Neural crest cell (in vitro differentiated cells): ENCODE measurements around the gene WDR82. TPM values are rescaled to one million over a fixed set of nuclear protein-coding genes. Genes with fewer than 3 reads are reported as not detected.
"Not testable (repeated sequence)": the region's sequence is repeated elsewhere in the genome, so short reads cannot be mapped to it uniquely, and the experiment has no call there.

Experiments
- DNase-seq: peaks from one replicate; pipeline ENCODE4 v3.0.0; 2021; ENCODE audit warnings: low read depth, mixed read lengths, low spot score
- H3K27ac Mint-ChIP-seq: one replicate; pipeline ENCODE4 v1.8.0; 2021; ENCODE audit warnings: mild to moderate bottlenecking, mixed read lengths; ENCODE audit not compliant: unreplicated experiment
- H3K27me3 Mint-ChIP-seq: 2 replicates; pipeline ENCODE4 v1.8.0; 2021; ENCODE audit warnings: low read depth, mild to moderate bottlenecking, mixed read lengths
- H3K36me3 Mint-ChIP-seq: 2 replicates; pipeline ENCODE4 v1.8.0; 2021; ENCODE audit warnings: low read depth, mild to moderate bottlenecking, mixed read lengths
- H3K4me1 Mint-ChIP-seq: 2 replicates; pipeline ENCODE4 v1.8.0; 2021; ENCODE audit warnings: mixed read lengths
- H3K4me3 Mint-ChIP-seq: one replicate; pipeline ENCODE4 v1.8.0; 2021; ENCODE audit warnings: mild to moderate bottlenecking, mixed read lengths
- H3K9me3 Mint-ChIP-seq: 2 replicates; pipeline ENCODE4 v1.8.0; 2021; ENCODE audit warnings: mixed read lengths
- CTCF ChIP-seq: fragments of 200-600 bp; sonication (generic); conservative IDR thresholded peaks from 2 replicates; pipeline ENCODE4 v1.5.0; 2021; ENCODE audit warnings: antibody characterized with exemption, mild to moderate bottlenecking
- total RNA-seq: library from RNA; stranded (reverse); gene quantifications from 2 replicates; pipeline ENCODE4 v1.2.1, GENCODE V29; 2021

WDR82 gene
- total RNA-seq, 1 donor from 2014 or later: 114 TPM

- Mint-ChIP-seq H3K4me3 (peak overlapping the region; percentile 56), H3K36me3 (peaks cover 22% of the 10 kb centered on the region), H3K4me1 (peaks cover 47% of the 10 kb centered on the region), H3K27me3 (no peaks in the 10 kb centered on the region), H3K9me3 (no peaks in the 10 kb centered on the region), H3K27ac (no peak overlapping the region)
- no peak for TF ChIP-seq CTCF
- no peak for DNase-seq
Measured at GRCh38 chr3:52272831-52273230, 5.6 kb downstream of the WDR82 start.

- DNase-seq, H3K4me3 Mint-ChIP-seq, H3K27me3 Mint-ChIP-seq, H3K27ac Mint-ChIP-seq, H3K9me3 Mint-ChIP-seq: not testable (repeated sequence)
- peaks cover 41% of the 10 kb centered on the region for H3K4me1 Mint-ChIP-seq
- H3K36me3 Mint-ChIP-seq: peaks cover 20% of the 10 kb centered on the region
Measured at GRCh38 chr3:52272172-52272571, 6.3 kb downstream of the WDR82 start.

- H3K4me3 Mint-ChIP-seq: no peak overlapping the region
Measured at GRCh38 chr3:52270252-52270754, 8.1 kb downstream of the WDR82 start.

GRCh38 chr3:52269776-52270175 lies 8.7 kb downstream of the WDR82 start:
- peaks cover 25% of the 10 kb centered on the region for H3K36me3 Mint-ChIP-seq
- no peaks in the 10 kb centered on the region for H3K9me3 Mint-ChIP-seq
- no peak overlapping the region for H3K4me3 Mint-ChIP-seq
- peaks cover 21% of the 10 kb centered on the region for H3K4me1 Mint-ChIP-seq
- no peak for DNase-seq
- no peak overlapping the region for H3K27ac Mint-ChIP-seq
- no peak for TF ChIP-seq CTCF
- H3K27me3 Mint-ChIP-seq: no peaks in the 10 kb centered on the region

More at GRCh38 chr3:52270252-52270754, 8.1 kb downstream of the WDR82 start:
- Mint-ChIP-seq H3K36me3 (peaks cover 28% of the 10 kb centered on the region), H3K9me3 (no peaks in the 10 kb centered on the region), H3K27me3 (no peaks in the 10 kb centered on the region), H3K27ac (no peak overlapping the region), H3K4me1 (peaks cover 24% of the 10 kb centered on the region)
- DNase-seq: no peak
- TF ChIP-seq CTCF: no peak

- H3K27me3 Mint-ChIP-seq: no peaks in the 10 kb centered on the region
- no peak for DNase-seq
Measured at GRCh38 chr3:52268036-52268435, 10.4 kb downstream of the WDR82 start.

GRCh38 chr3:52265387-52265786 lies 13.1 kb downstream of the WDR82 start:
- Mint-ChIP-seq H3K4me3 (no peak overlapping the region), H3K9me3 (no peaks in the 10 kb centered on the region), H3K27me3 (no peaks in the 10 kb centered on the region), H3K36me3 (peaks cover 29% of the 10 kb centered on the region), H3K27ac (no peak overlapping the region), H3K4me1 (no peaks in the 10 kb centered on the region)
- no peak for DNase-seq
- TF ChIP-seq CTCF: no peak

More at GRCh38 chr3:52268036-52268435, 10.4 kb downstream of the WDR82 start:
- Mint-ChIP-seq H3K4me3 (no peak overlapping the region), H3K36me3 (peaks cover 29% of the 10 kb centered on the region), H3K27ac (no peak overlapping the region), H3K4me1 (peaks cover 12% of the 10 kb centered on the region), H3K9me3 (no peaks in the 10 kb centered on the region)
- TF ChIP-seq CTCF: no peak
